Measurements from ENCODE around the gene SLC39A3.

SLC39A3 gene, protein sequence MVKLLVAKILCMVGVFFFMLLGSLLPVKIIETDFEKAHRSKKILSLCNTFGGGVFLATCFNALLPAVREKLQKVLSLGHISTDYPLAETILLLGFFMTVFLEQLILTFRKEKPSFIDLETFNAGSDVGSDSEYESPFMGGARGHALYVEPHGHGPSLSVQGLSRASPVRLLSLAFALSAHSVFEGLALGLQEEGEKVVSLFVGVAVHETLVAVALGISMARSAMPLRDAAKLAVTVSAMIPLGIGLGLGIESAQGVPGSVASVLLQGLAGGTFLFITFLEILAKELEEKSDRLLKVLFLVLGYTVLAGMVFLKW

DNA sequence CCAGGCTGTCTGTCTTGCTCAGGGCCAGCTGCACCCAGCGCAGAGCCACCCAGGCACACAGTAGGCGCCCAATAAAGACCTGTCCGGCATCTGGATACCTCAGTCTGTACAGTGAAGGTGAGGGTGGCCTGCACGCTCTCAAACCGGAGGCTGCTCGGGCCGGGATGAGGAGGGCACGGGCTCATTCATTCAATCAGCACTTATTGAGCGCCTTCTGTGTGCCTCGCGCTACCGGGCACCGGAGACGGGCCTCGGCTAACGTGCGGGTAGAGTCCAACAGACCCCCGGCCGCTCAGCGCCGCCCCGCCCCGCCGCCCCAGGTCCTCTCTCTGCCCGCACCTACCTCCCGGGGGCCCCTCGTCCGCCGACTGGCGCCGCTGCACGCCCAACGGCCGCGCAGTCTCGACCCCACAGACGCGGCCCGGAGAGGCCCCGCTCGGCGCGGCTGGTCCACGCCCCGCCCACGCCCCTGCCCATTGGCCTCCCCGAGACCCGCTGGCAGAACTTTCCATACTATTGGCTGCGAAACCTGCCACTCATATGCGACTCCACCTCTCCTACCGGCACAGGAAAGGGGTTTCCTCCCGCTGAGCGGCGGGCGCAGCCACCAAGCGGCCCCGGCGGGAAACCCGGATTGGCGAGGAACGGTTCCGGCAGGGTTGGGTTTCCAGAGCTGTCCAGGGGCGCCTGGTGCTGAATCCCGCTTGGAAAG, at the start of gene SLC39A3:
SLC39A3 (minus strand) TSS at position 416 of the 712 bp plus-strand sequence. CDS start 2,760 bp downstream, outside the sequence.
- DNase-seq: peak; percentile 94

DNA sequence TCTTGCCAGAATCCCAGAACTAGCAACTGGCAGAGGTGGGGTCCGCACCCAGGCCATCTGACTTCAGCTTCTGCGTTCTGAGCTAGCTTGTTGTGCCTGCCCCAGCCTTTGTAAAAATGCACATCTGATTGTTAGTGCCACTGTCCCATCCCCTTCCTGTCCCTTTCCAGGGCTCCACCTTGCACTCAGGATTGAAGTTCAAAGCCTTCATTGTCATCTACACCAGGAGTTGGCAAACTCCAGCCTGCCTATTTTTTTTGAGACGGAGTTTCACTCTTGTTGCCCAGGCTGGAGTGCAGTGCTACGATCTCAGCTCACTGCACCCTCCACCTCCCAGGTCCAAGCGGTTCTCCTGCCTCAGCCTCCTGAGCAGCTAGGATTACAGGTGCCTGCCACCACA, 48.4 kb upstream of the SLC39A3 start:
- no peak for DNase-seq

DNA sequence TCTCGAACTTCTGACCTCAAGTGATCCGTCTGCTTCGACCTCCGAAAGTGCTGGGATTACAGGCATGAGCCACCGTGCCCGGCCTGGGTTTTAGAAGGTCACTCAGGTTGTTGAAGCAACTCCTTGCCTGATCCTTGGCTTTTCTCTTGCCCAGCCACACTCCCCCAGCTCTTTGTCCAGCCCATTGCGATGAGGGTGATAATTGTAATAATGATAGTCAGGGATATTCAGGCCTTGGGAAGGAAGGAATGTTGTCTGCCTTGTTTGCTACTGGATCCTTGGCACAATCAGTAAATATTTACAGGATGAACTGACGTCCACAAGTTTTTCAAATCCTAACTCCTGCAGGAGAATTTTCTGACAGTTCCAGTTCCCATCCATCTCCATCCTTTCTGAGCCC, 47.3 kb upstream of the SLC39A3 start:
- DNase-seq: no peak

DNA sequence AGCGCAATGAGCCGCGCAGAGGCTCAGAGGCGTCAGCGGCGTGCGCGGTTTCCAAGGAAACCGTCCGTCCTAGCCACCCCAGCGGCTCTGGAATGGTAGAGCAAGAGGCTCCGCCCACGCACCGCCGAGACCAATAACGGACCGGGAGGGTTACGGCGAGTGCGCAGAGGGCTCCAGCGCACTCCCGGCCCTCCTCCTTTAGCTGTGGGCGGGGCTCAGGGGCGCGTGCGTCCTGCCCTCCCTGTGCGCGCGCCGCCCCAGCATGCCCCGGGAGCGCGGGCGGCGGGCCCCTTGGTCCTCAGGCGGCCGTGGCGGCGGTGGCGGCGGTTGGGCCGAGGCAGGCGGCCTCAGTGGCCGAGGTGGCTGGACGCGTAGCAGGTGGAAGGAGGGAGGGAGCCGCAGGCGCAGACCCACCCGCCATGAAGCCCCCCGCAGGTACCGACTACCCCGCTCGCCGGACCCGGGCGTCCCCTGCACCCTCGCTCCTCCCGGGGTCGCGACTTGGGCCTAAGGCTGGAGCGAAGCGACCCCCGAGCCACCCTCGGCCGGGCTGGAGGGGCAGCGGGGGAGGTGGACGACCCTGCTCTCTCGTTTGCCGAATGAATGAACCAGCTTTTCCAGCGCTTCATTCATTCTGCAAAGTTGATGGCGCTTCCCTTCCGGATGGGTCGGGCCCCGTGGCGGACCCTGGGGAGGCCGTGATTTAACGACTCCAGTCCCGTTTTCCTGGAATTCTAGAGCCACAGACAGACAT, 45.6 kb upstream of the SLC39A3 start, which contains the start of gene THOP1:
THOP1 (plus strand) TSS at position 260 of the 754 bp plus-strand sequence; CDS start at position 420, 160 bp downstream.
- peak; percentile 98 for DNase-seq

DNA sequence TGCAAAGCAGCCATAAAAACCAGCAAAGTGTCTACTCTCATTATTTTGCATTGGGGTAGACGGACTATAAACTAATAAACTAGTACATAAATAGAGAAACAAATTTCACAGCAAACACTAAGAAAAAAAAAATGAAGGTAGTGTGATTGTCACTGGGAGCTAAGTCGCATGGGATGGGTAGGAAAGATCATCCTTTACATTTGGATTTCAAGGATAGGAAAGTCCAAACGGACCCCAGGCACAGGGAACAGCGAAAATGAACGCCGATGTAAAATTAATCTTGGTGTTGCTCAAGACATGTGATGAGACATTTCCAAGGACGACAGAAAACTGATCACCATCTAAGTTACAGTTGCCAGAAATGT, 43.9 kb upstream of the SLC39A3 start:
- no peak for DNase-seq

DNA sequence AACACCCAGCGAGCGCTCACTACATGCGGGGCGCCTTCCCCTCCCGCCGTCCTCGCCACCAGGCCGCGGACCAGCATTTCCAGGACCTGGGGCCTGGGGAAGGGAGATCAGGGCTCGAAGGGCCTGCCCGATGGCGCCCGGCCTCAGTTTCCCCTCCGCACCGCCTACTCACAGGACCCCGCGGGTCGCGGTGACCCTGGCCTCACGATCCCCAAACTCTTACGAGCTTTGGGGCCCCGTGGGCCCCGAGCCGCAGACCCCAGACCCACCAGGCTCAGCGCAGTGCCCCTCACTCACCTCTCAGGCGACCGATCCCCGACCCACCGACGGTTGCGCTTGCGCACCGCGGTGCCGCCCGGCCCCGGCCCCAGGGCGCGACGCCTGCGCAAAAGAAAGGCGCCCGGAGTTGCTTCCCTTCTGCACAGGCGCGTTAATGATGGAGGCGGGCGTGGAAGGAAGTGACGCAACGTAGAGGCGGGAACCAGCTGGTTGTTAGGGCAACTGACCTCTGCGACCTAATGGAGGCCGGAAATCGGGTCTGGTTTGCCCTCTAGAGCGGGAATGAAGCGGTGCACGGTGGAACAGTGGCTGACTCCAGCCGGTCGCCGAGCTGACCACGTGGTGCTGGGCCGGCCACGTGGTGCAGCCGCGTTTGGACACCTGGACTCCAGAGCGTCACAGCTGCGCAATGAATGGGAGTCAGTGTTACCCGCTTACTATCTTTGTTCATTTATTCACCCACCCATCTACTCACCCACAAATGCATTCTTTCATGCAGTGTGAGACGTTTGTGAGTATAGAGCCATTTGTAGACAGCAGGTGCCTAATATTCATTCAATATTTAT, 43.3 kb upstream of the SLC39A3 start, which contains the start of gene SGTA:
SGTA (minus strand) TSS at position 338 of the 845 bp plus-strand sequence. CDS start 14,205 bp downstream, outside the sequence.
- peak; percentile 89 for DNase-seq

DNA sequence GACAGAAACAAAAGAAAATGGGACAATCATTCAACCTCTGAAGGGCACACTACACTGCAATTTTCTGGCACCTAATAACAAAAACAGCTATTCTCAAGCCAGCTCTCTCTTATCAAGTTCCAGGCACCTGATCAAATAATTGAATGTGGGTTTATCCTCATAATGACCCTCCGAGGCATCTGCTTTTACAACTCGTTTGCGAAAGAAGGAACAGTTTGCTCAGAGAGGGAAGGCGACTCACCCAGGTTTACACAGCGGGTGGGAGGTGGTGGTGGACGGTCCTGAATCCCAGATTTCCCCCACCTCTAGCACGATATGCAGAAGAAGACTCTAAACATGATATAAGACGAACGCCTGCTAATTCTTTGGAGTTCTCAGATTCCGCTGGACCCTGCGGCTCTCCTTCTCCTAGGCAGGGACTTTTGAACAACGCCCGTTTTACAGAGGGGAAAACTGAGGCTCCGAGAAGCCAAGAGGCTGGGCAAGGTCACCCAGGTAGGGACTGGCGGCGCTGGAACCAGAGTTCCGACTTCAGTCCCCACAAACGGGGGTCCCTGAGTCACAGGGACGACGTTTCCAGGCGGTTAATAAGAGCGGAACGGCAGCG, 42.6 kb upstream of the SLC39A3 start:
- DNase-seq: no peak

DNA sequence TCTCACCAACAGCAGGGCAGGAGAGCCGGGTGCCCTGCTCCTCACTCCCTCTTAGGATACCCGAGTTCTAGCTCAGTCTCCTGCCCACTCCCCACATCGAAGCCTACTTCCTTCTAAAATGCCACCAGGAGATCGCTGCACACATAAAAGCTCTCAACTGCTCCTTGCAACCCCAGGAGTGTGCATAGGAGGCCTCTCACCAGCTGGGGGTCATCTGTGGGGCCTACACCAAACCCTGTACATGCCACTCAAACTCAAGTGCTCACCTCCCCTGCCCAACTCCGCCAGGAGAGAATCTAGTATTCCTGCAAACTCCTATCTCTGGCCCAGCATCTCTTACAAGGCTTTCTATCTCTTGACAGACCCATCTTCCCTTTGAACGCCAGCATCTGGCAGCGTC, 40.5 kb upstream of the SLC39A3 start:
- no peak for DNase-seq

DNA sequence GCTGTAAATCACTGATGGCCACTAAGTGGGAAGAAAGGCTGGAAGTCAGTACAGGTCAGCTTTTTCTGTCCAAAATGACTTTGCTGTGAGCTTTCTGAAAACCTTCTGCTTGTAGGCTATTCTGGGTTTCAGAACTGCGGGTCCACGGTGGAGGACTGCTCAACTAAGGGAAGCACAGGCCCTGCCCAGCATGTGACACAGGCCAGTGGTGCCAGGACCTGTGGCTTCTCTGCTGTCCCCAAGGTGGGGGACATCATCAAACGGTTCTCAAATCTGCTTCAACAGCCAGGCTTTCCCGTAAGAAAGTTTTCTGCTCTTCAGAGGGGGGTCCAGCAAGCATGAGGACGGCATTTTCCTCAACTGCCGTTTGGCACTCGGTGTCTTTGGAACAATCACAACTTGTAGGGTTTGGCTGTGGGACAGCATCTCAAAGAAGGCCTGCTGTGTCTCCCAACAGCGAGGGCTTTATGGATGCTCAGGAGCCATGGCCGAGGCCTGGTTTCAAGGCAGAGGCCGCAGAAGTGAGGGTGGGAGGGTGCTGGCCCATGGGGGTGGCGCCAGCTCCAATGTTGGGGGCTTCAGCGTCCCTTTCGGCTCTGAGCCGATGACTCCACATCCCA, 39.4 kb upstream of the SLC39A3 start:
- DNase-seq: no peak

DNA sequence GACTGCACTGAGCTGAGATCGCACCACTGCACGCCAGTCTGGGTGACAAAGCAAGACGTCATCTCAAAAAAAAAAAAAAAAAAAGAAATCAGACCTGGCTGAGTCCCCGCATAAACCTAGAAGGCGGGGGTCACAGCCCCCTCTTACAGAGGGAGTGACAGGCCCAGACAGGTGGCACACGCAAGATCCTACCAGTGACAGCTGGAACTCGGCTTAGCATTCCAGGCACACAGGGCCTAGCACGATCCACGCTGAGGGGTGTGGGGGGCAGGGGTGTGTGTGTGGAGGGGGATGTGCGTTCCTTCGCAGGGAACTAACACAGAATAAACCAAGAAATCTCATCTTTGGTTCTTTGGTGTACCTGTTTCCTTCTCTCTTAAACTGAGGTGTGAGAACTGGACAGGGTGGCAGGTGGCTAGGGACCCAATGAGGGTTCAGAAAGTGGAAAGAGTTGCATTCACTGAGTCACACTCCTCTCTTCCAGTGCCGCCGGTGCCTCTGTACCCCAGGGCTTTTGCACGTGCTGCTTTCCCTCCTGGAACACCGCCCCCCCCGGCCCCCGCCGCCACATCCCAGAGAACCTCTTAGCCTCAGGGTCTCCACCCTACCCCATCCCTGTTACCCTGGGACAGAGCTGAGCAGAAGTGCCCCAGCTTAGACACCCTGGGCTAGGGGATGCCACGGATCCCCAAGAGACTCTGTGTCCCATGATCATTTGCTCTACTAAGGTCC, 38.3 kb upstream of the SLC39A3 start:
- DNase-seq: no peak

DNA sequence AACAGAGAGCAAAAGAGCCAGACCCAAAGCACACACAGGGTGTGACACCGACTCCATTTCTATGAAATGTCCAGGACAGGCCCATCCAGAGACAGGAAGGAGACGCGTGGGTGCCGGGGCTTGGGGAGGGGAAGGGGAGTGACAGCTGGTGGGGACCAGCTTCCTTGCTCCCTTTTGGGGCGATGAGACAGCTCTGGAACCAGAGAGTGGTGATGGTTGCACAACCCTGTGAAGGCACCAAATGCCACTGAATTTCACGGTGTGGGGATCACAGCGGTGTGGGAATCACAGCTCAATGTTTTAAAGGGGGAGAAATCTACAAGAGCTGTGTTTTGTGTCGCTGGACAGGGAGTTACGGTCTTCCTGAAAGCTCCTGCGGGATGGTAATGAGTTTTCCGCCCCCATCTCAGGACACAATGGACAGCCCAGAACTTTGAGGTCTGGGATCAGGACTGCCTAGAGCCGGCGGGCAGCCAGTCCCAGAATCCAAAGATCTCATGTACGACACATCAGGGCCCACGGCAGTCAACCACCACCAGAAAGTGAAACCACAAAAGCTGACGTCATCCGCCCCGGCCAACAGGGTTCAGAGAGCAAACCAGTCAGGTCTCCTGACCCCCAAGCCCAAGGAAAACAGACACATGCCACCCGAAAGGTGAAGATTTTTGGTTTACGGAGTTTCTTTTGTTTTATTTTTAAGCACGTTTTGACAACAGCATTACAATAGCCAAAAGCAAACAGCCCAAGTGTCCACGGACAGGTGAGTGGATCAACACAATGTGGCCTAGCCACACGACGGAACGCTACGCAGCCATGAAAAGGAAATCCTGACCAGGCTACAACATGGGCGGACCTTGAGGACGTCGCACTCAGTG, 36.0 kb upstream of the SLC39A3 start:
- DNase-seq: no peak

DNA sequence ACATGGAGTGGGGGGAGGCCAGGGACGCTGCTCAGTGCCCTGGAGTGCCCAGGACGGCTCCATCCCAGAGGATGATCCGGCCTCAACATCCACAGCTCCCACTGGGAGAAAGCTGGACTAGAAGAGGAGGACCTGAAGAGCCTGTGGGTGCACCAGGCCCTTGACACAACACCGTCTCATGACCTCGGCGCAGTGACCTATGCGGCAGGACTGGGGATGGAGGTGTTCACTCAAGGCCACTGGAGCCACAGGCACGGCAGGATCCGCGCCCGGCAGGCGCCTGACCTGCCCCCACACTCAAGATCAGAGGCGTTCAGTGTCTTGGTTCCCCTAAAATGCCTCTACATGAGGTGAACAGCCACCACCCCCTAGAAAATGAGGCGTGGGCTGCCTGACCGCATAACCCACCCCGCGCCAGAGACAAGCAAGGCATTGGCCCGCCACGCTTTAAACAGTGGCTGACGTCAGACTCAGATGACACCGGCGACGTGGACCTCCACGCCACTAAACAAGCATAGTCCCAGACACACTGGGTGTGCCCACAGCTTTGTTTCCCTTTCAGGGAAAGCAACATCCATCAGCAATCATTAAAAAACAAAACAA, 35.2 kb upstream of the SLC39A3 start:
- no peak for DNase-seq

DNA sequence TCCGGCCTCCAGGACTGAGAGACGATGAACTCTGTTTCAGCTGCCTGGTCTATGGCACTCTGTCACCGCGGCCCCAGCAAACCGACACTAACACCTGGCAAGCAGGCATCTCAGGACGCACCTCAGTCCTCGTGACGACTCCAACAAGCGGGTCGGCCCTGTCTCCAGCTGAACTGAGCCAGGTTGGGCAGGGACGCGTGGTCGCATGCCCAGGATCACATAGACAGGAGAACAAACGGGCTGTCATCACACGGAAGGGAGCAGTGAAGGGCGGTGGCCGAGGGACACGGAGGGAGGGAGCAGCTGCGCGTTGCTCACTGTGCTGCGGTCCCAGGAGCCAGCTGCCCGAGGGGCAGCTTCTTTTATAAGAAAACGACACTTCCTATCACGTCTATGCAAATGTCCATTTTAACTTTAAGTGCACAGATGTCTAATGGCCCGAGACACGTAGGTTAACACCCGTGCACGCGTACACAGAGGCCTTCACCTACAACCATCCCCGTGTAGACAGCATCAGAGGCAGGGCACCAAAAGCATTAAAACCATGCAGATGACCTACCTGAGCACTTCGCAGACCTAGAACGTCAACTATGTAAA, 34.4 kb upstream of the SLC39A3 start:
- DNase-seq: no peak

DNA sequence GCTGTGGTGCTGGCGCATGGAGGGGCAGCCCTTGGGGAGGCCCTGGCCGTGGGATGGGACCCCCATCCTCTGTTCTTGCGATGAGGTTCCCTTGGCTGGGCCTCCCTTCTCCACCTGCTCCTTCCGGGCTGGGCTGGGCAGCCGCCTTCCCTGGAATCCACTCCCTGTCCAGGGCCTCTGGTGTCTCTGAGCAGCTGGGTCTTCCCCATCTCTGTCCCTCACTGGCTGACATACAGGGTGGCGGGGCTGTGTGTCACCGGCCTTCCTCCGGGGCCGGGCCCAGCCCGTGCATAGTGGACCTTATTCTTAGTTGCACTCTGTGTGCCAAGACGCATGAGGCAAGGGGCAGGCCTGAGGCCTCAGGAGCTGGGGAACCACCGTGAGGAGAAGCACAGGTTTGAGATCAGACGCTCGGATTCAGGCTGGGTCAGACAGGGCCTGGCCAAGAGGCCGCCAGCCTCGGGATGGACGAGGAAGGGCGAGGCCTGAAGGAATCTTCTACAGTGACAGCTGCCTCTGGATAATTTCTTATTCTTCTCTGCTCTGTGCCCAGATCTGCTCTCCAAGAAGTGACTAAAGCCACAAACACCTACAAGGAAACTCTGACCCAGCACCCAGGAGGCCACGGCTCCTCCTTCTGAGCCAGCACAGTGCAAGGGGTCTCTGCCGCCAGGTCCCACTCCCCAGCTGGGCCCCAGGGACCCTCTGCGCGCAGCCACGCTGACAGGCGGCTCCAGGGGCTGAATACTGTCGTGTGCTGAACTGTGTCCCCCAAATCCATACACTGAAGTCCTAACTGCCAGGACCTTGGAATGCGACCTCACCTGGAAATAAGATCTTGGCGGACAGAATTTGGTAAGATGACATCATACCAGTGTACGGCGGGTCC, 32.2 kb upstream of the SLC39A3 start:
- DNase-seq: no peak

DNA sequence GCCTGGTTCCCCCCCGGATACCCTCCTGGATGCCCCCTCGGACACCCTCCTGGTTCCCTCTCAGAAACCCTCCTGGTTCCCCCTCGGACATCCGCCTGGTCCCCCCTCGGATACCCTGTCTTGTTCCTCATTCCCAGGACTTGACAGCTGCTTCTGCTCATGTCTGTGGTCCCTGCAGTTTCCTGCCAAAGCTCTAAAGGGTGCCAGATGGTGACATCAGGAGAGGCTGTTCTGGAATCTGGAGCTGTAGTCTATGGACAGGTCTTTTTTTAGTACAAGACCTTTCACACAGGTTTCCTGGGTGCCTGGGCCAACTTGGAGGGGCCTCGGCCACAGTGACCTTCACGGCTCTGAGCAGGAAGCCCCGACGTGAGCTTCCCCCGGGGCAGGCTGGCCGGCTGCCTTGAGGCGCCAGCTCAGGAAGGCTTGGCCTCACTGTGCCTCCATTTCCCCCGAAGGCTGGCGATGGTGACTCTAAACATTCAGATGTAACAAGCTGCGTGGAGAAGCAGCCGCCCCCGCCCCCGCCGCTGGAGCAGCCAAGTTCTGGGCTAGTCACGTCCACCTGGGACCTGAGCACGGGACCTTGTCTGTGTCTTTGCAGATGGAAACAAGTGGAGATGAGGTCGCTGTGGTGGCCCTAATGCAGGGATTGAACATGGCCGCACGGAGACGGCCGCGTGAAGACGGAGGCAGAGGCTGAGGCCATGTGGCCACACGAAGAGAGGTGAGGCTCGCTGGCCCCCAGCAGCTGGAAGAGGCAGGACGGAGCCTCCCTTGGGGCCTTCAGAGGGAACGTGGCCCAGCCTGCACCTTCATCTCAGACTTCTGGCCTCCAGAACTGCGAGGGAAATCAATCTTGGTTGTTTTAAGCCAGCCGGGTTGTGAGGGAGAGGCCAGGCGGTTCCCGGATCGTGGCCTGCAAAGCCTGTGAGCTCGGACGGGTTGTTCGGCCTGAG, 30.5 kb upstream of the SLC39A3 start:
- DNase-seq: peak; percentile 43

DNA sequence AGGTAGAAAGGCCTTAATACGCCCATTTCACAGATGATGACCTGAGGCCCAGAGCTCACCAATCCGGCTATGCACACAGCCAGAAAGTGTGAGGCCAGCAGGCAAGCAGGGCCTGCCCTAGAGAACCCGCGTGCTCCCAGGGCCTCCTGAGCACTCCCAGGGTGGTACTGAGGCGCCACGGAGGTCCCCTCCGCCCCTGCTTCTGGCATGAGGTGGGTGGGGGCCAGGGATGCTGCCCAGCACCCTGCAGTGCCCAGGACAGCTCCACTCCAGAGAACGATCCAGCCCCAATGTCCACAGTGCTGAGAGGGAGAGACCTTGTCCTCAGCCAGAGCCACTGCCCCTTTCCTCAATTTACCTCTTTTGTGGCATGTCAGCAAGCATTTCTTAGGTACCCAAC, 29.4 kb upstream of the SLC39A3 start:
- no peak for DNase-seq

Measured in NCI-H1694 (cell line).